Hepatic stellate cell (primary cell): Measurements from ENCODE around the gene SETD1A.
"Not testable (repeated sequence)": the region's sequence is repeated elsewhere in the genome, so short reads cannot be mapped to it uniquely, and the experiment has no call there.

Experiments
- DNase-seq: peaks from one replicate; pipeline ENCODE4 v3.0.0; 2011; ENCODE audit warnings: low spot score

SETD1A gene

DNA sequence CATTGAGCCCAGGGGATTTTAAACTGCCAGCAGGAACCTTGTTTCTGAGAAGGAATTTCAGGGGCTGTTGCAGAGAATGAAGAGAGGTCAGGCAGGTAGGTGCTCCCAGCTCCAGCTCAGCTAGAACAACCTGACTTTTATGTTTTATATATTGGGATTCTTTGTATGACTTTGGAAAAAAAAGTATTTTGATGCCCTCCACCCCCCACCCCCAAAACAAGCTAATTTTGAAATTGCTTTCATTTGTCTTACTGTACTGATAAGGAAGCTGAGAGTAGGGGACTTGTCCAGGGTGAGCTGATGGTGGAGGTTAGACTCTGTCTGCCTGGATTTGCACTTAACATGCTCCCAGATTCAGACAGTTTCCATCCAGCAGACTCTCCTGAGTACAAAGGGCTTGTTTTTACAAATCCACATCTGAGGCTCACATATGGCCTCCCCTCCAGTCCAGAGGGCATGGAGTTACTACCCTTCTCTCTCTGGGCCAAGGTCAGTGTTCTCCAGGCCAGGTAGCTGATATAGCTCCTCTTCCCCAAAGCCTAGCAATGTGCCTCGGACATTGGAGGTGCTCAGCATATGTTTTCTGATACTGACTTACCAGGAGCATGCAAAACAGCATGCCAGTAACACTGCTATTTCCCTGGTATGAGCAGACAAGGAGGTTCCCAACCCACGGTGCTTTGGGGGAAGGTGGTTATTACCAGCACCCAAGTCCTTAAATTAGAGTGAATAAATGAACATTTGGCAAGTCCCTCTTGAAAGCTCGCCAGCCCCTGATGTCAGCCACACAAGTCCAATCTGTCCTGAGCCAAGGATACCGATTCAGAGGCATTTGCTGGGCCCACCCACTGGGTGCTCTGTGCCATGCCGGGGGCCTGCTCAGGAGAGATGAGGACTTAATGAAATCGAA lies 41.6 kb downstream of the SETD1A start:
- DNase-seq: no peak

DNA sequence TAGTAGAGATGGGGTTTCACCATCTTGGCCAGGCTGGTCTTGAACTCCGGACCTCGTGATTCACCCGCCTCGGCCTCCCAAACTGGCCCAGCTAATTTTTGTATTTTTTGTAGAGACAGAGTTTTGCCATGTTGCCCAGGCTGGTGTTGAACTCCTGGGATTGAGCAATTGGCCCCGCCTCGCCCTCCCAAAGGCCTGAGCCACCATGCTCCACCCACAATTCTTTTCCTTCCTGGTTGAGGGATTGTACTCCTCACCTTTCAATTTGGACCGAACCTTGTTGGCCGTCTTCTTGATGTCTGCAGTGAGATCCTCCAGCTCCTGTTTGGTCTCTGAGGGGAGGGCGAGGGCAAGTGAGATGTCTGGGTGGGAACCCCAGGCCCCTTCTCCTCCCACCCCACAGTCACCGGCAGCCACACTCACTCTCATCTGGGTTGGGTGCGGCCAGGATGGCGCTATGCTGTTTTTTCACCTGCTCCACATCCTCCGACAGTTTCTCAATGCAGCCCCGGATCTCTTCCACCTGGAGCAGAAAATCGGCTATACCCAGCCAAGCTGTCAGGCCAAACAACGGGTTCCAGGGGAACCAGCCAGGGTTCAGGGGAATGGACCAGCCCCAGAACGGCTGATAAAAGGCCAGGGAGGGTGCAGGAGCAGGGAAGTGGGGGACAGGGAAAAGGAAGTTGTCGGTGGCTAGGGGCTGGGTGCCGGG lies 43.3 kb downstream of the SETD1A start:
- DNase-seq: no peak

DNA sequence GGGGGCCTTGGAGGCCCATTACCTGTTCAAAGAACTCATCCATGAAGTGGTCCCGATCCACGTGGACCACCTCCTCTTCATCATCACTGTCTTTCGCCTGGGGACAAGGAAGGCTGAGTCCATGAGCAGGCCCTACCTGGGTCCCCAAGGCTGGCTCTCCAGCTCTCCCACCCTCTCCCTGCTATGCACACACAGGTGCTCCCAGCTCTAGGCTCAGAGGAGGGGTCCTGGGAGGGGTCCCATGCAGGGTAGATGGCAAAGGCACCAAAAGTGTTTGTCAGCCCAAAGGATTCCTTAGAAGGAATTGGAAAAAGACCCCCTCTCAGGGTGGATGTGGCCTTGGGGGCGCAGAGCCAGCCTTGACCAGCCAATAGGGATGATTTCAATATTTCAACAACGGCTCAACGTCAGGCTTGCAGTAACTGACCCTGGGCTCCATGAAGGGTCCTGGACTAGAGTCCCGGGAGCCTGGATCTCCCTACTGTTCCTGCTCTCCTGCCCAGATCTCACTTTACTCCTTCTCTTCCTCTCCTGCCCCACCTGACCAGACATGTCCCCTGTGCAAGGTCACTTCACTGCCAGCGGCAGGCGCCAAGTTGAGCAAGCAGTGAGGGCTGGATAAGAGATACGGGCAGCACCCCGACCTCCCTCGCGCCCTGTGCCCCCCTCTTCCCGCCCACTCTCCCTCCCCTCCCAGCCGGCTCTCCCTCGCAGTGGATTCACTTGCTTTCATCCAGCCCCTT lies 44.1 kb downstream of the SETD1A start:
- DNase-seq: no peak

DNA sequence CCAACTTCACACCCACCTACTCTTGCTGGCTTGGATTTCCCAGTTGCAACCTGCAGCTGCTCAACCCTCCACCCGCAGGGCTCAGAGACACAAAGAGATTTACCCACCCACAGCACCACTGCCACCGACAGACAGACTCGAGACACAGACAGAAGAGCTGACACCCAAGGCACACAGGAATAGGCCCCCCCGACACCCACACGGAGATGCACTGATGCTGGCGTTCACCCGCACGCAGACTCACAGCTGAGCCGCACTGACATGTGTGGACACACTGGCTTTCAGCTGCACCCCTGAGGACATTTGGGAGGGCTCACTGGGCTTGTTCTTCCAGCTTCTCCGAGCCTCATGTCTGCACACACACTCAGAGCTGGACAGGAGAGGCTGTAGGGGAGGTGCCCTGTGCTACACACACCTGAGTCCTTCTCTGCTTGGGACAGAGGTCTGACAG lies 44.7 kb downstream of the SETD1A start:
- DNase-seq: no peak

DNA sequence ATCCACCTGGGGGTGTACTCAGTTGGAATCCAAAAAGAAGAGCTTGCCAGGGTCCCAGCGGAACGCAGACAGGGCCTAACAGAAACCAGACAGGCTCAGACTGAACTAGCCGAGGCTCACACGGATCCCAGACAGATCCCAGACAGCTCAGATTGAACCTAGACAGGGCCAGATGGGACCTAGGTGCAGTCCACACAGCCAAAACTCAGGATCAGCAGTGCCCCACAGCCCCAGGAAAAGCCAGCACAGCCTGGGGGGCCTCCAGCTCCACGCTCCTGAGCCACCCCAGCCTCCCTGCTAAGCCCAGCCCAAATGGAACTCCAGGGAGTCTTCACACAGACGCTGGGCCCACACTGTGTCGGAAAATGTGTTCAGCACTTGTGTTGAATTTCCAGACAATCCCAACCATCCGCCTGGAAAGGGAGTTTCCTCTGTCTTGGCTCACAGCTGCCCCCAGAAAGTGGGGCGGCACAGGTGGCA lies 45.3 kb downstream of the SETD1A start:
- DNase-seq: no peak

DNA sequence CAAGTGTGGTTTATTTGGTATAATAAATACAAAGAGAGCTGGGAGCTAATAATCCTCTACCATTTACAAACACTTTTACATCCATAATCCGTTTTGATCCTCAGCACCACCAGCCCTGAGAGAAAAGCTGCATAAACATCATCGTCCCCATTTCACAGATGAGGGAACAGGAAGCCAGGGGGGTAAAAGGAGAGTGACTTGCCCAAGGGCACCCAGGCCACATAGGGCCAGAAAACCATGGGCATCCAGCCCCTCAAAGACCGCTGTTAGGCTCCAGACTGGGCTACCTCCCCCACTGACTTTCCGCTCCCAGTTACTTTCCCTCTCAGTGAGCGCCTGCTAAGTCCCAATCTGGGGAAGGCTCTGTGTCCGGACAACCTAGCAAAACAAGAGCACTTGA lies 46.2 kb downstream of the SETD1A start:
- no peak for DNase-seq

DNA sequence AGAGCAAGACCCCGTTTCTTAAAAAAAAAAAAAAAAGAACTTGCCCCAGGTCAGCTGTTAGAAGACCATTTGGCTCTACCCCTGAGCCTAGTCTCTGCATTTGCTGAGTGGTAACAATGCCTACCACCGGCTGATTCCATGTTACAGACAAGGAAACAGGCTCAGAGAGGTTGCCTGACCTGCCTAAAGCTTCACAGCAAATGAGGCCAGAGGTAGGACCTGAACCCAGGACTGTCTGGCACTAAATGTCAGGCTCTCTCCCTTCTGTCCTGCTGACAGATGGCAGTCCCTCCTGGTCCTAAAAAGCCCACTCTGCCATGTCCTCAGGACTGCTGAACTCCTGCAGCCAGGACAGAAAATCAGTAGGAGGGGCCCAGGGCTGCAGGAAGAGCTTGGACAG lies 47.1 kb downstream of the SETD1A start:
- DNase-seq: no peak

DNA sequence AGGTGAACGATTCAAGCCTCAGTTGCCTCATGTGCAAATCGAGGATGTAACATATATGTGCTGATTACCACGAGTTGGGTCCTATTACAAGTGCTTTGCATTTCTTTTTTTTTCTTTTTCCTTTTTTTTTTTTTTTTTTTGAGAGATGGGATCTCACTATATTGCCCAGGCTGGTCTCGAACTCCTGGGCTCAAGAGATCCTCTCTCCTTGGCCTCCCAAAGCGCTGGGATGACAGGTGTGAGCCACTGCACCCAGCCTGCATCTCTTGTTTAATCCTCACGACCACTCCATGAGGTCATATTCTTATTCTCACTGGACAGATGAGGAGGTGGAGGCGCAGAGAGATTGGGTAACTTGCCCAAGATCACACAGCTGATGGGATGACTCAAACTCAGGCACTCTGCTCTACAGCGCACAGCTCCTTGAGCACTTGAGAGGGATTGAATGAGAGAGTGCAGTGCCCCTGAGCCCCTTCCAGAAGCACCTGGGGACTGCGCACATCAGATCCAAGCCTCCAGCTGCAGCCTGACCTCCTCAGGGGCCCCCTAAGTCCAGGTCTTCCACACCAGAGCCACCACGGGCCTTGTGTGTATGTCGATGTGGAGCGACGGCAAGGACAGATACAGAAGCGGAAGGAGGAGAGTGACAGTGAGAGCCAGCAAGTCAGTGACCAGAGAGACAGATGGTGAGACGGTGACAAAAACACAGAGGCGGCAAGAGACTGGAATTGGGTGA lies 48.0 kb downstream of the SETD1A start:
- DNase-seq: no peak

DNA sequence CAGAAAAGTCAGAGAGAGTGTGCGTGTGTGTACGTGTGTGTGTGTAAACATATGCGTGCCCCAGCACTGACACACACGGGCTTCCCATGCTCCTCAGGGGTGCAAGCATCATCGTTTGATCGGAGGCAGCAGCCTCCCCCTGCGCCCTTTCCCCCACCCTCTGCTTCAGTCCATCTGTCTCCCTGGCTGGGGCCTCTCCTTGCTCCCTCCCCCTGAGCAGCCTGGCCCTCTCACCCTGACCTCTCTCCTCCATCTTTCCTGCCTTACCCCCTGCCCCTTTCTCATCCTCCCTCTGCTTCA lies 48.5 kb downstream of the SETD1A start:
- DNase-seq: no peak

DNA sequence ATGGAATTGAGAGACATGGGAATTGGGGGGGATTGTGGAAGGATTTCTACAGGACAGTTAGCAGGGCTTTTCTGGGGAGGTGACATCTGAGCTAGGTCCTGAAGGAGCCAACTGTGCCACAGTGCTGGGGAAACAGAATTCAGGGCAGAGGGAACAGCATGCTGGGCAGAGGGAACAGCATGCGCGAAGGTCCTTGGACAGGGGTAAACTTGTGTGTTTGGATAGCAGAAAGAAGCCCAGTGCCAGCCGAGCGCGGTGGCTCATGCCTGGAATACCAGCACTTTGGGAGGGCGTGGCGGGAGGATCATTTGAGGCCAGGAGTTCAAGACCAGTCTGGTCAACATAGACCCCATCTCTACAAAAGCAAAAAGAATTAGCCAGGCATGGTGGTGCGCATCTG lies 49.0 kb downstream of the SETD1A start:
- no peak for DNase-seq

DNA sequence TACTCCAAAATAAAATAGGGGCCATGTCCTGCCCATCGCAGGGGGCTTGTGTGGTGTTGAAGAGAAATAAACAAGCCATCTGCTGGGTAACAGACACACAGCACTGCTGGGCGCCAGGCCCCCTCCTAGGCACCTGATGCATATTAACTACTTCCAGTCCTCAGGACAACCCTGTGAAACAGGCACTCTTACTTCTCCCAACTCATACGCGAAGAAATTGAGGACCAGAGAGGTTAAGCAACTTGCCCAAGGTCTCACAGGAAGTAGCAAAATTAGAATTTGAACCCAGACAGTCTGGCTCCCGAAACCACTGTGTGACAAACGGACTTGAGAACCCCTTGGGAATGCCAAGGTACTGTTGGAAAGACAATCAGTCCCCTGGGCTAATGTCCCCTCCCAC lies 50.1 kb downstream of the SETD1A start:
- no peak for DNase-seq

DNA sequence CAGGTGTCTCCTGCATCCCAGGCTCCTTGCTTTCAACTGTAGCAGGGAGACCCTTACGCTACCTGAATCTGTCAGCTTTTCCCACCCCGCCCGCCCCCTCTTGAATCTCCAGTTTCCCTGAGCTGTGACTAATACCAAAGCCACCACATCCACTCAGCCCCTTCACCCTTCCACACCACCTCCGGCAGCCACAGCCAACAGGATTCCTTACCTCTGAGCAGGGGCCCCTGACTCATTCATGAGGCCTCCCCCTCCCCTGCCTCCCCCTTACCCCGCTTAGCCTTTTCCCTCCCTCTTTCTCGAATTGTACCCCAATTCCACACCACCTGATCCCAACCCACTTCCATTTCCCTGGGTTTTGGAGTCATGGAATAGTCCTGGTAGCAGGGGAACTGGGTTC lies 50.6 kb downstream of the SETD1A start:
- peak; percentile 86 for DNase-seq

DNA sequence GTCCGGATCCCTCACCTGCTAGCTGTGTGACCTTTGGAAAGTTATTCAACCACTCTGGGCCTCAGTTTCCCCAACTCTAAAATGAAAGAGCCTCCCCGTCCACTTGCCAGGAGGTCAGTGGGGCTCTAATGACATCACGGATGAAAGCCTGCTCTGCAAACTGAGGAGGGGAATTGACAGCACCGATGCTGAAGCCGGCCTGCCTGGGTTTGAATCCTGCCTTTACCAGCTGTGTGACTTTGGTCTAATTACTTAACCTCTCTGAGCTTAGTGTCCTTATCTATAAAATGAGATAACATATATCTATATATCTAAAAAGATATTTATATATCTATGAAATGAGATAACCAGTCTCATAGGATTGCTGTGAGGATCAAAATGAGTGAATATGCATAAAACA lies 51.0 kb downstream of the SETD1A start:
- DNase-seq: no peak

DNA sequence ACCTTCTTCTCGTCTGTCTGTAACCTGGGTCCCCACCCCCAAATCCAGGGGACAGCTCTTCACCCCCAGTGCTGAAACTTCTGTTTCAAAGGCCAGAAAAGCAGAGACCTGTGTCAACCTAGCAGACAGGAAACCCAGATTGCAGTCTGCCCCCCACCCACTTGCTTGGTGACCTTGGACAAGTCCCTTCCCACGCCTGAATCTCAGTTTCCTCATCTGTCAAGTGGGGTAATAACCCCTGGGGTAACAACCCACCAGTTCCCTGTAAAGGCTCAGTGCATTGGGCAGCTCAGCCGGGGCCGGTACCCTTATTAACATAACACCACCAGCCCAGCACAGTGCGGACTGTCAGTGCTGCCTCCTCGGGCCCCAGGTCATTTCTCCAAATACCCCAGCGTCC lies 51.6 kb downstream of the SETD1A start:
- DNase-seq: no peak

DNA sequence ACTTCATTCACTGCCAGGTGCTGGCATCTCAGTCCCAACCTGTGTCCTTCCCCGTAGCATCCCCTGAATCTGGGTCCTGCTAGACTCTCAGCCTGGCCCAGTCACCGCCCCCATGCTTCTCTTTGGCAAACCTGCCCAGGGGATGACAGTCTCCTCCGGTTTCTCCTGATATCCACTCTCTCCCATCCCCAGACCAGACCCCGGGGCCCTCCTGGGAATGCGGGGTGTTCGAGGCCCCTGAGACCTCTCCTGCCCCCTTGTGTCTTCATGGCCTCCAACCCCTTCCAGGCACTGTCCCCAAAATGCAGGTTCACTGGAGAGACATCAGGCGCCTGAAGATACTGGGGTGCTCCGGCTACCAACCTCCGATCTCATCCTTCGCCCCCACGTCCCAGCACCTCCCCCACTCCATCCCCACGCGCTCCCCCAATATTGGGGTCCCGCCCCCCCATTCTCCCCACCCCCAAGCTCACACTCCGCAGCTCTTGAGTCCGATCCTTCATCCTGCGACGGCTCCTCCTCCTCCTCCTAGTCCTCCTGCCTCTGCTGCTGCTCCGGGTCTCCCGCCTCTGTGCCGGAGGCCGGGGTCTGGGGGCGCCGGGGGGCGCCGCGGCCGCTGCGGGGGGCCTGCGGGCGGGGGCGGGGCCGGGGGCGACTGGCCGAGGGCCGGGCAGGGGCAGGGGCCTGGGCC lies 52.5 kb downstream of the SETD1A start:
- DNase-seq: no peak

DNA sequence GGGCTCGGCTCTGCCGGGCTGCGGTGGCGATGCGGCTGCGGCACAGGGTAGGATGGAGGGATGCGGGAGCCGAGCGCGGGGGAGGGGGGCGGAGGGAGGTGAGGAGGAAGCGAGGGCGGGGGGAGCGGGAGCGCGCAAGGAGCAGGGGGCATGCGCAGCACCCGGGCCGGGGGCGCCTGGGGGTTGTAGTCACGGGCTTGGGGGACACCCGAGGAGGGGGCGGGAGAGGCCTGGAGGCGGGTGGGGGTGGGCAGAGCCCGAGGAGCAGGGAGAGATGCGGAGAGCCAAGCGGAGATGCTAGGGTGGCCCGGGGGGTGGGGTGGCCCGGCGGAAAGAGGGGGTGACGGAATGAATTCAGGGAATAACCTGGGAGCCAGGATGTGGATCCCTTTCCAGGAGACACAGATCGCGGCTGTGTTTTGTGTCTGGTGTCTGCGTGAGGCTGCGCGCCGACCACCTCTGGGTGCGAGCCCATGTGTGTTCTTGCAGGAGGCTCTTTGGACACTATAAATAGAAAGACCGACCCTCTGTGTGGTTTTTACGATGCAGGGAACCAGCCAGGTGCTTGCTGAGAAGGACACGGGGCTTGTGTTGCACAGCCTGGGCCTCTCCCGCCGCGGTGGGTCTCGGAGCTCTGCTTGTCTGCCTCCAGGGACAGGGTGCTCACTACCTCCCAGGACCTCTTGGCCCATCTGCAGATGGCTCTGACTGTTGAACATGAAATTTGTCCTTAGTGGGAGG lies 53.2 kb downstream of the SETD1A start, which contains the start of gene STX1B:
Gene STX1B, minus strand, starts transcription at position 54 of the 741 bp plus-strand sequence. CDS start 242 bp downstream, outside the sequence.
- DNase-seq: peak; percentile 63

DNA sequence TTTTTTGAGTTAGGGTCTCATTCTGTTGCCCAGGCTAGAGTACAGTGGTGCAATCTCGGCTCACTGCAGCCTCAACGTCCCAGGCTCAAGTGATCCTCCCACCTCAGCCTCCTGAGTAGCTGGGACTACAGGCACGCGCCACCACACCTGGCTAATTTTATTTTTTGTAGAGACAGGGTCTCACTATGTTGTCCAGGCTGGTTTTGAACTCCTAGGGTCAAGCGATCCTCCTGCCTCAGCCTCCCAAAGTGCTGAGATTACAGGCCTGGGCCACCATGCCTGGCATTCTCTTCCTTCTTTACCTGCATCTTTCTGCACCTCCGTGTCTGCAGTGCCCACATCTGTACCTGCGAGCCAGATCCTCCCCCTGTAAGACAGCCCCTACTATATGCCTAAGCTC lies 54.3 kb downstream of the SETD1A start:
- DNase-seq: not testable (repeated sequence)

DNA sequence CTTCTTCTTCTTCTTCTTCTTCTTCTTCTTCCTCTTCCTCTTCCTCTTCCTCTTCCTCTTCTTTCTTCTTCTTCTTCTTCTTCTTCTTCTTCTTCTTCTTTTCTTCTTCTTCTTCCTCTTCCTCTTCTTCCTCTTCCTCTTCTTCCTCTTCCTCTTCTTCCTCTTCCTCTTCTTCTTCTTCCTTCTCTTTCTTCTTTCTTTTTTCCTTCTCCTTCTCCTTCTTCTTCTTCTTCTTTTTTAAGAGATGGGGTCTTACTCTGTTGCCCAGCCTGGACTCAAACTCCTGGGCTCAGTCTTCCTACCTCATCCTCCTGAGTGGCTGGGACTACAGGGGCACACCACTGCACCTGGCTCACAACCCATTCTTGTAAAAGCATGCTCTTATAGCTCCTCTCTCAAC lies 55.7 kb downstream of the SETD1A start:
- not testable (repeated sequence) for DNase-seq

DNA sequence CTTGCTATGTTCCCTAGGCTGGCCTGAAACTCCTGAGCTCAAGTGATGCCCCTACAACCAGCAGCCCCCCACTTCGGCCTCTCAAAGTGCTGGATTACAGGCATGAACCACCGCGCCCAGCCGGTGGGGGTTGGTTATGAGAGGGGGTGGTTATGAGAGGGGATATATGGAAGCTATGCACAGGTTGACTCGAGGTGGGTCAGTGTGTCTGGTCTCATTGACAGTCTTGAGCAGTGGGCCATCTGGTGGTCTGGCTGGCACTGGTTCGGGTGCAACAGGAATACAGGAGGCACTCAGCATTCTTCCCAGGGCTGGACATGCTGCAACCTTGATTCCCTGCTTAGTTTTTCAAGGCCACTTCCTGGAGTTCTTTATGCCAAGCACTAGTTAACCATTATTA lies 58.5 kb downstream of the SETD1A start:
- DNase-seq: no peak

DNA sequence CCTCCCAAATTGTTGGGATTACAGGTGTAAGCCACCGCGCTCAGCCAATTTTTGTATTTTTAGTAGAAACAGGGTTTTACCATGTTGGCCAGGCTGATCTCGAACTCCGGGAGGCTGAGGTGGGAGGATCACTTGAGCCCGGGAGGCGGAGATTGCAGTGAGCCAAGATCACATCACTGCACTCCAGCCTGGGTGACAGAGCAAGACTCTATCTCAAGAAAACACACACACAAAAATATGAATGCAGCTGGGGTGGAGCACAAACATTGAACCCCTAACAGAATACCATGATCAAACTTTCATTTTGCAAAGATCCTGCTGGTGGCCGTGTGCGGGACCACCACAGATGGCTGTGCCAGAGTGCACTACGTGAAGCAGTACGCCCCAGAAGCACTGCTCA lies 60.2 kb downstream of the SETD1A start:
- DNase-seq: not testable (repeated sequence)

DNA sequence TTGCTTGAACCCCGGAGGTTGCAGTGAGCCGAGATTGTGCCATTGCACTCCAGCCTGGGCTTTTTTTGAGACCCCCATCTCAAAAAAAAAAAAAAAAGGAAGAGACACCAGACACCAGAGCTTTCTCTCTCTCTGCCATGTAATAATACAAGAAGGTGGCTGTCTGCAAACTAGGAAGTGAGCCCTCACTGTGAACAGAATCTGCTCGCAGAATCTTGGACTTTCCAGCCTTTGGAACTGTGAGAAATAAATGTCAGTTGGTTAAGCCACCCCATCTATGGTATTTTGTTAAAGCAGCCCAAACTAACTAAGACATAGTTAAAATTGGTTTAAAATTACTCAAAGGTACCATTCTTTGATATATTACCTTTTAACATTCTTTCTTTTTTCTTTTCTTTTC lies 63.0 kb downstream of the SETD1A start:
- DNase-seq: no peak
